ENCODE measurements around the gene FSCN2.

DNA sequence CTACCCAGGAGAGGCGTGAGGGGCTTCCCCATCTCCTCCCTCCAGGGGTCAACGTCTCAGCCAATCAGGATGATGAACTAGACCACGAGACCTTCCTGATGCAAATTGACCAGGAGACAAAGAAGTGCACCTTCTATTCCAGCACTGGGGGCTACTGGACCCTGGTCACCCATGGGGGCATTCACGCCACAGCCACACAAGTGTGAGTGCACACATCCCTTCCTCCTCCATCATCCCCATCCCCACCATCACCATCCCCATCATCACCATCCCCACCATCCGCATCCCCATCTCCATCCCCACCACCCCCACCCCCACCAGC lies 6.8 kb downstream of the FSCN2 start:
- TF ChIP-seq, protein P1, sequence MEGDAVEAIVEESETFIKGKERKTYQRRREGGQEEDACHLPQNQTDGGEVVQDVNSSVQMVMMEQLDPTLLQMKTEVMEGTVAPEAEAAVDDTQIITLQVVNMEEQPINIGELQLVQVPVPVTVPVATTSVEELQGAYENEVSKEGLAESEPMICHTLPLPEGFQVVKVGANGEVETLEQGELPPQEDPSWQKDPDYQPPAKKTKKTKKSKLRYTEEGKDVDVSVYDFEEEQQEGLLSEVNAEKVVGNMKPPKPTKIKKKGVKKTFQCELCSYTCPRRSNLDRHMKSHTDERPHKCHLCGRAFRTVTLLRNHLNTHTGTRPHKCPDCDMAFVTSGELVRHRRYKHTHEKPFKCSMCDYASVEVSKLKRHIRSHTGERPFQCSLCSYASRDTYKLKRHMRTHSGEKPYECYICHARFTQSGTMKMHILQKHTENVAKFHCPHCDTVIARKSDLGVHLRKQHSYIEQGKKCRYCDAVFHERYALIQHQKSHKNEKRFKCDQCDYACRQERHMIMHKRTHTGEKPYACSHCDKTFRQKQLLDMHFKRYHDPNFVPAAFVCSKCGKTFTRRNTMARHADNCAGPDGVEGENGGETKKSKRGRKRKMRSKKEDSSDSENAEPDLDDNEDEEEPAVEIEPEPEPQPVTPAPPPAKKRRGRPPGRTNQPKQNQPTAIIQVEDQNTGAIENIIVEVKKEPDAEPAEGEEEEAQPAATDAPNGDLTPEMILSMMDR (IDR thresholded peaks at IDR 0.05): no peak
- TF ChIP-seq POLR2A (IDR thresholded peaks at IDR 0.05): no peak

Measured in esophagus squamous epithelium (tissue), 4 donors.